ENCODE data around the gene TICAM1. TPM values are rescaled to one million over a fixed set of nuclear protein-coding genes. Genes with fewer than 3 reads are reported as not detected.
A peak's percentile ranks its signal among the peaks of the same experiment; 100 is the strongest.
"Not testable (repeated sequence)": the region's sequence is repeated elsewhere in the genome, so short reads cannot be mapped to it uniquely, and the experiment has no call there.

The TICAM1 gene
- total RNA-seq, 1 donor = 3.2 TPM

DNA sequence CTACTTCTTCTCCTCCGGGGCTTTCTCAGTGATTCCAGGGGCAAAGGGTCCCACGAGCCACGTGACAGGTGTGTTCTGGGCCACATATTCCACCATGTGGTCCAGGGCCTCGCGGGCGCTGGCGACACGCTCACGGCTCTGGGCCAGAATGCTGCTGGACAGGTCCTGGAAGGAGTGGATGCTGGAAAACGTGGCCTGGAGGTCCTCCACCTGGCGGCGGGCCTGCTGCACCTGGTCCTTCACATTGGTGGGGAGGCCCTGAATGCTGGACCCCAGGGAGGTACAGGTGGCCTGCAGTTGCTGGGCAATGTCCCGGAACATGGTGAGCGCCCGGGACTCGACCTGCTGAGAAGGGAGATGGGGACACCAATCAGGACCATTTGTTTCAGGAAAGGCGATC, 7.7 kb upstream of the TICAM1 start:
- no peak for DNase-seq (ENCODE audit: low read depth)
- TF ChIP-seq, protein P1, sequence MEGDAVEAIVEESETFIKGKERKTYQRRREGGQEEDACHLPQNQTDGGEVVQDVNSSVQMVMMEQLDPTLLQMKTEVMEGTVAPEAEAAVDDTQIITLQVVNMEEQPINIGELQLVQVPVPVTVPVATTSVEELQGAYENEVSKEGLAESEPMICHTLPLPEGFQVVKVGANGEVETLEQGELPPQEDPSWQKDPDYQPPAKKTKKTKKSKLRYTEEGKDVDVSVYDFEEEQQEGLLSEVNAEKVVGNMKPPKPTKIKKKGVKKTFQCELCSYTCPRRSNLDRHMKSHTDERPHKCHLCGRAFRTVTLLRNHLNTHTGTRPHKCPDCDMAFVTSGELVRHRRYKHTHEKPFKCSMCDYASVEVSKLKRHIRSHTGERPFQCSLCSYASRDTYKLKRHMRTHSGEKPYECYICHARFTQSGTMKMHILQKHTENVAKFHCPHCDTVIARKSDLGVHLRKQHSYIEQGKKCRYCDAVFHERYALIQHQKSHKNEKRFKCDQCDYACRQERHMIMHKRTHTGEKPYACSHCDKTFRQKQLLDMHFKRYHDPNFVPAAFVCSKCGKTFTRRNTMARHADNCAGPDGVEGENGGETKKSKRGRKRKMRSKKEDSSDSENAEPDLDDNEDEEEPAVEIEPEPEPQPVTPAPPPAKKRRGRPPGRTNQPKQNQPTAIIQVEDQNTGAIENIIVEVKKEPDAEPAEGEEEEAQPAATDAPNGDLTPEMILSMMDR (IDR thresholded peaks at IDR 0.05; ENCODE audit: insufficient read depth, low read length) = no peak
- H3K4me3 ChIP-seq (ENCODE audit: low read depth, low read length) = no peak overlapping the region

DNA sequence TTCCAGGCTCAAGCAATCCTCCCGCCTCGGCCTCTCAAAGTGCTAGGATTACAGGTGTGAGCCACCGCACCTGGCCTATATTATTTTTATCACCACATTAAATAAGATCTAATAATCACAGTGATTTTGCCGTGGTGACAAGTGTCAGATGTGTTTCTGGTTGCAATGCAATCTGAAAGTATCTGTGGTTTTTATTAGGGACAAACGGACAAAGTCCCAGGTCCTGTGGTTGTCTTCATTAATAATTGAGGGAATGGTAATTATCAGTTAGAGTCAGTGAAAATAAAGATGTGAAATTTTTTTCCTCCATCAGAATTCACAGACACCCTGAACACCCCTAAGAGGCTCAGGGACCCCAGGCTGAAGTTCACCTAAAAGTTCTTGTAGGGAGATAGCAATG, 1.3 kb upstream of the TICAM1 start:
- TF ChIP-seq, protein P1 (IDR thresholded peaks at IDR 0.05; ENCODE audit: insufficient read depth, low read length) = no peak
- H3K4me3 ChIP-seq (ENCODE audit: low read depth, low read length) = no peak overlapping the region
- no peak for DNase-seq (ENCODE audit: low read depth)

DNA sequence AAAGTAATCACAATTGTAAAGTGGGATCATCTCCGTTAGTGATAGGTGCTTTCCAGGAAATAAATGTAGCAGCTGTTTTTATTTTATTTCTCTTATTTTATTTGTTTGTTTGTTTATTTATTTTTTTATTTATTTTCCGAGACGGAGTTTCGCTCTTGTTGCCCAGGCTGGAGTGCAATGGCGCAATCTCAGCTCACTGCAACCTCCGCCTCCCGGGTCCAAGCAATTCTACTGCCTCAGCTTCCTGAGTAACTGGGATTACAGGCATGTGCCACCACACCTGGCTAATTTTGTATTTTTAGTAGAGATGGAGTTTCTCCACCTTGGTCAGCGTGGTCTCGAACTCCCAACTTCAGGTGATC, 448 bp upstream of the TICAM1 start:
- H3K4me3 ChIP-seq (ENCODE audit: low read depth, low read length) = peak overlapping the region; percentile 91
- DNase-seq (ENCODE audit: low read depth) = not testable (repeated sequence)

DNA sequence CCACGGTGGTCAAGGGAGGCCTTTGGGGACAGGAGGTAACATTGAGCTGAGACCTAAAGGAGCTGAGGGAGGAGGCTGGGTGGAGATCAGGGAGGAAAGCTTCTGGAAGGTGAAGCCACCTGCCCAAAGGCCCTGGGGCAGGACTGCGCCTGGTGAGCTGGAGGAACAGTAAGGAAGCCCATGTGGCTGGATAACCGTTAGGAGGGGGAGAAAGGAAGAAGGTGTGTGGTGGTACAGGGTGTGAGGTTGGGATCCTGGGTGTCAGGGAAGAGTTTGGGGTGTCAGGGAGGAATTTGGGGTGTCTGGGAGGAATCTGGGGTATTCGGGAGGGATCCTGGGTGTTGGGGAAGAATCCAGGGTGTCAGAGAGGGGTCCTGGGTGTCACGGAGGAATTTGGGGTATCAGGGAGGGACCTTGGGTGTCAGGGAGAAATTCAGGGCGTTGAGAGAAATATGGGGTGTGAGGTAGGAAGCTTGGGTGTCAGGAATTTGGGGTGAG, 695 bp downstream of the TICAM1 start:
- no peak for DNase-seq (ENCODE audit: low read depth)
- TF ChIP-seq, protein P1 (IDR thresholded peaks at IDR 0.05; ENCODE audit: insufficient read depth, low read length) = no peak
- peak overlapping the region; percentile 91 for H3K4me3 ChIP-seq (ENCODE audit: low read depth, low read length)

- peak overlapping the region; percentile 91 for H3K4me3 ChIP-seq (ENCODE audit: low read depth, low read length)
- TF ChIP-seq, protein P1 (IDR thresholded peaks at IDR 0.05; ENCODE audit: insufficient read depth, low read length) = no peak
- DNase-seq (ENCODE audit: low read depth) = no peak
These were observed 1.2 kb downstream of the TICAM1 start for GRCh38 chr19:4830332-4830731.

- no peak for DNase-seq (ENCODE audit: low read depth)
- TF ChIP-seq, protein P1 (IDR thresholded peaks at IDR 0.05; ENCODE audit: insufficient read depth, low read length) = no peak
- H3K4me3 ChIP-seq (ENCODE audit: low read depth, low read length) = no peak overlapping the region
These were observed 2.4 kb downstream of the TICAM1 start for GRCh38 chr19:4829001-4829712.

DNA sequence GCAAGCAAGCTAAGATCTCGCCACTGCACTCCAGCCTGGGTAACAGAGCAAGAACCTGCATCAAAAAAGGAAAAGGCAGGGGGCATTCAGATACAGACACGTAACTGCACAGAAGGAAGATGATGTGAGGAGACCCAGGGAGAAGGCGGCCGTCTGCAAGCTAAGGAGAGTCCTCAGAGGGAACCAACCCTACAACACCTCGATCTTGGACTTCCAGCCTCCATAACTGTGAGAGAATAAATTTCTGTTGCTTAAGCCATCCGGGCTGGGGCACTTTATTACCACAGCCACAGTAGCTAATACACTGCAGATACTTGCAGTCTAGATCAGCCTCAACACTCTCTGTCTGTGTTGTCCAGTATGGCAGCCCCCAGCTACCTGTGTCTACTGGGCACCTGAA, 7.9 kb downstream of the TICAM1 start:
- DNase-seq (ENCODE audit: low read depth) = no peak
- TF ChIP-seq, protein P1 (IDR thresholded peaks at IDR 0.05; ENCODE audit: insufficient read depth, low read length) = no peak
- no peak overlapping the region for H3K4me3 ChIP-seq (ENCODE audit: low read depth, low read length)

DNA sequence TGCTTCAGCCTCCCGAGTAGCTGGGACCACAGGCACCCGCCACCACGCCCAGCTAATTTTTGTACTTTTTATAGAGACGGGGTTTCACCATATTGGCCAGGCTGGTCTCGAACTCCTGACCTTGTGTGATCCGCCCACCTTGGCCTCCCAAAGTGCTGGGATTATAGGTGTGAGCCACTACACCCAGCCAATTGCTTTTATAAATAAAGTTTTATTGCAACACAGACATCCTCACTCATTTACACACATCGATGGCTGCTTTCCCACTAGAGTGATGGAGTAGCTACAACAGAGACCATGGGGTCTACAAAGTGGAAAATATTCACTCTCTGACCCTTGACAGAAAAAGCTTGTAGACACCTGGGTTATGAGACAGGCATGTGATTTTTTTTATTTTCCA, 9.2 kb downstream of the TICAM1 start:
- DNase-seq (ENCODE audit: low read depth); H3K4me3 ChIP-seq (ENCODE audit: low read depth, low read length): not testable (repeated sequence)

Data from fibroblast of the aortic adventitia (primary cell).